Activated naive CD4-positive, alpha-beta T cell treated with anti-CD3 and anti-CD28 coated beads, Interleukin-2, amount 50 U/mL, for 16 hours (primary cell): ENCODE measurements around the gene ST6GALNAC3.
"Not testable (repeated sequence)": the region's sequence is repeated elsewhere in the genome, so short reads cannot be mapped to it uniquely, and the experiment has no call there.

Experiments used
- DNase-seq: peaks from one replicate; pipeline ENCODE4 v3.0.0-alpha.2; 2020

ST6GALNAC3 gene

DNA sequence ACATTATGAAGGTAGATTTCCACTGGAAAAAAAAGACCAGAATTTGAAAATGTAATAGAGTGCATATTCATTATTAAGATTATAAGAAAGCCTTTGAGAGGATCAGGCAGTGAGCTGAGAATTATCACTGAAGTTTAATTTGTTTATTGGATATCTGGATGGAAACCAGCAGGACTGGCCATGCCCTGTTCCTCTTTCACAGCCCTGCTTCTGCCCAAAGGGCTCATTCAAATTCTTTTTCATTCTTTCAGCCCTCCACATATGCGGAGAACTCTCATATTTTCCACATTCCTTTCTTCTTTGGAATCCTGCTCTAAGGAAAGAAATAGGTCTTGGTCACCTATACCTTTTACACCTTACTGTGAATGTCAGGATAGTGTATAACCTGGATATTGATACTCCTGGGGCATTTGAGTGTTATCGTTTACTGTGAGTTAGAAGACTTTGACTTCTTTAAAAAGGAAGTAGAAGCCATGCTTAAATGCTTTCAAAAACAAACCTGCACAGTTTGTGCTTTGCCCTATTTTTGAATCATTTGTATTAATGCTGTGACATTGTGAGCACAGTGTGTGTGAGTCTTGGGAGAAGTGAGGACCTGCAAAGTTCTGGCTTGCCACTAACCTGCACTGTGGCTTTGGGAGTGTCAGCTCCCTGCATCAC lies 35.5 kb downstream of the ST6GALNAC3 start:
- DNase-seq, result no peak

DNA sequence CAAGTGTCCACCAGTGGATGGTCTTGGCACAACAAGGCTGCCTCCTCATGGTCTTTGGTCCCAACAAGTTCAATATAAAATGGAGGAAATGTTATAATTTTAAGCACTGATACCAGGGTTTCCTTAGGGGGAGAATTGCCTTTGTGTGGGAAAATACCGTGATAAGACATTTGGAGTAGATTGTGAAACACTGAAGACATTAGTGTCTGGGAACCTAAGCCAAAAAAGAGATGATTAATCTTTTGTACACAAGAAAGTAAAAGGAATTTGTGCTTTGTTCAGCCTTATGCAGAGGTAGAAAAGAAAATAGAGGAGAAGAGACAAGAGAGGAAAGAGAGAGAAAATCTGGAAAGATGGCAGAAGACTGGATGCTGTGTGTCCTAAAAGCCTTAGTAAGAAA lies 36.1 kb downstream of the ST6GALNAC3 start:
- DNase-seq, result no peak

DNA sequence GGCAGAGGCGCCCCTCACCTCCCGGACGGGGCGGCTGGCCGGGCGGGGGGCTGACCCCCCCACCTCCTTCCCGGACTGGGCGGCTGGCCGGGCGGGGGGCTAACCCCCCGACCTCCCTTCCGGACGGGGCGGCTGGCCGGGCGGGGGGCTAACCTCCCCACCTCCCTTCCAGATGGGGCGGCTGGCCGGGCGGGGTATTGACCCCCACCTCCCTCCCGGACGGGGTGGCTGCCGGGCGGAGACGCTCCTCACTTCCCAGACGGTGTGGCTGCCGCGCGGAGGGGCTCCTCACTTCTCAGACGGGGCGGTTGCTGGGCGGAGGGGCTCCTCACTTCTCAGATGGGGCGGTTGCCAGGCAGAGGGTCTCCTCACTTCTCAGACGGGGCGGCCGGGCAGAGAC lies 37.8 kb downstream of the ST6GALNAC3 start:
- not testable (repeated sequence) for DNase-seq

DNA sequence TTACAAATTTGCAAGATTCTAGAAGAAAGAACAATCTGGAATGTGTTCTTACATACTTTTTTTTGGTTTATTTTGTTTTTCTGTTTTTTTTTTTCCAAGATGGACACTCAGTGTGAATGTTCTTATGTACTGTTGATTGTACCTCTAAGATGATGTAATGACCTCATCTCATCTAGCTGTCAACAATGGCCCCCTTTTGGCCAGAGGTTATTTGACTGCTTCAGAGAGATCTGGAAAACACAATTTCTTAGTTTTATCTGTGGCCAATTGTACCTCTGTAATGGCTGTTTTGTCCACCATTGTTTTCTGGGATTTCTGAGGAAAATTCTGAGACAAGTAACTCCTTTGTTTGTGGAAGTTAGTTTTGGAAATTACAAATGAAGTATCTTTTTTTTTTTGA lies 38.9 kb downstream of the ST6GALNAC3 start:
- DNase-seq, result no peak

DNA sequence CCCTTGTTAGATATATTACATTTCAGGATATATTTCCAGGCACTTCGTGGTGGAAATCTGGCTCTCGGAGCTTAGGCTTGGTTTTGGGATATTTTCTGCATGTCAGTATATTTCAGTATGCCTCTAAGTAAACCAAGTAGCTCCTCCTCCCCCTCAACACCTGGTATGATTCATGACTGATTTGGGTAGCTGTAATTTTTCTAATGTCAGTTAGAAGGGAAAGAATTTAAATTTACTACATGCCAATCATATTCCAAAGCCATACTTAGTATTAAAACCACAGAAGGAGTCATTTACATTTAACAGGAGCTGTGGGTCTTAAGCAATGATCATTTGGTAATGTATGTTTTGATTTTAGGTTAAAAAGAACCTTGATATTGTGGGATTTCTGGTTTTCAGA lies 40.6 kb downstream of the ST6GALNAC3 start:
- no peak for DNase-seq

DNA sequence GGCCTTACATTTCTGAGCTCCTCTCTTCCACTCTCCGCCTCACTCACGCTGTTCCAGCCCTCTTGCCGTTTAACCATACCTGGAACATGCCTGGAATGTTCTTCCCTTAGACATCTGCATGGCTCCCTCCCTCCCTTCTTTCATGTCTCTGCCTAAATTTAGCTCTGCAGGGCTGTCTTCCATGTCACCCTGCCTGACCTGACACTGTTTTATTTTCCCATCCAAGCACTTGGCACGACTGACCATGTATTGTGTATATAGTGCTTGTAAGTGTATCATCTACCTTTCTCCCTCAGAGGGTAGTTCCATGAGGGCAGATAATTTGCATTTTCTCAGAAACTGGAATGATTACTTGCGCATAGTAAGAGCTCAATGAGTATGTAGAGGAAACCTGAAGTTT lies 47.3 kb downstream of the ST6GALNAC3 start:
- no peak for DNase-seq

DNA sequence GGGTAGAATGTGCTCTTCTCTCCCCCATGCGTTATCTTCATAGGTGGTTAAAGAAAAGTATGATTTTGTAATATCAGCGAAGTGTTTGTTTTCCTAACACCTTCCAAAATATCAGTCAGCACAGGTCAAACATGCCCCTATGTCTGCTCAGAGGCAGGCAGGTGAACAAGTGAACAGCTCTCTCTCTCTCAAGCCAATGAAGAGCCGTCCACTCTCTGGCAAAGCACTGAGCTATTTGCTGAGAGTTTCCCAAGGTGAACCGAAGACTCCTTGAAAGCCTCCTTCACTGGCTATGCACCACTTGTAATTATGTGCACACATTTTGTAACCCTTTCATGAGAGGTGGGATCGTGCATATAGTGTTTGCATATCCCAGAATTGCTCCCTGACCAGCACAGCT lies 47.7 kb downstream of the ST6GALNAC3 start:
- no peak for DNase-seq

DNA sequence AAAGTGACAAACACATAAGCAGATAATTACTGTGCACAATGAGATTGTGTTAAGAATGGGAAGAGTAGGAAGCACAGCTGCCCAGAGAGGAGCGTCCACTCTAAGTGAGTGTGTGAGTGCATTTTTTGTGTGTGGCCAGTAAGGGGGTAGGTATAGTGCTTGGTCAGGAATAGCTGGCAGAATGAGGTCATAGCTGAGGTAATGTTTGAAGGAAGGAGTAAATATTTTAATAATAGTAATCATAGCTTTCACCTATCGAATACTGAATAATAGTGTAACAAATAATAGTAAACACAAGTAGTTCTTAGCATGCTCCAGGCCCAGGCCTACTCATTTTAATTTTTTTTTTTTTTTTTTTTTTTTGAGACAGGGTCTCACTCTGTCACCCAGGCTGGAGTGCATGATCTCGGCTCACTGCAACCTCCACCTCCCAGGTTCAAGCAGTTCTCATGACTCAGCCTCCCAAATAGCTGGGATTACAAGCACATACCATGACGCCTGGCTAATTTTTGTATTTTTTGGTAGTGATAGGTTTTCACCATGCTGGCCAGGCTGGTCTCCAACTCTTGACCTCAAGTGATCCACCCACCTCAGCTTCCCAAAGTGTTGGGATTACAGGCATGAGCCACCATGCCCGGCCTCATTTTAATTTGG lies 49.0 kb downstream of the ST6GALNAC3 start:
- not testable (repeated sequence) for DNase-seq

DNA sequence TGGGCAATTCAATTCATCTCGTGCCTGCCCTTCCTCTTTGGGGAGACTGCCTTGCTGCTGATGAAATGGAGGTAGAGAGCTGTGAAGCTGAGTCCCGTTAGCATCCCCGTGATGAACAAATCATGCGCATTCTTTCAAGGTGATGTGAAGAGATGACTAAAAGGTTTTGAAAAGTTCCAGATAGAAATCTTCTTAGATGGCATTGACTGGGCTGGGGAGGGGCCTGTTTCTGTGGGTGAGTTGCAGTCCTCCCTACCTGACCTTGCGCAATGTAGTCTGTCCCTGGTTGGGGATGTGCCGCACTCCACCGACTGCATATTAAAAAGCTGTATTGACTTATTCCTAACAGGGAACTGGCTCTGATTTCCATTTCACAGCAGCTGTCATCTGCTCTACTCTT lies 49.6 kb downstream of the ST6GALNAC3 start:
- no peak for DNase-seq

DNA sequence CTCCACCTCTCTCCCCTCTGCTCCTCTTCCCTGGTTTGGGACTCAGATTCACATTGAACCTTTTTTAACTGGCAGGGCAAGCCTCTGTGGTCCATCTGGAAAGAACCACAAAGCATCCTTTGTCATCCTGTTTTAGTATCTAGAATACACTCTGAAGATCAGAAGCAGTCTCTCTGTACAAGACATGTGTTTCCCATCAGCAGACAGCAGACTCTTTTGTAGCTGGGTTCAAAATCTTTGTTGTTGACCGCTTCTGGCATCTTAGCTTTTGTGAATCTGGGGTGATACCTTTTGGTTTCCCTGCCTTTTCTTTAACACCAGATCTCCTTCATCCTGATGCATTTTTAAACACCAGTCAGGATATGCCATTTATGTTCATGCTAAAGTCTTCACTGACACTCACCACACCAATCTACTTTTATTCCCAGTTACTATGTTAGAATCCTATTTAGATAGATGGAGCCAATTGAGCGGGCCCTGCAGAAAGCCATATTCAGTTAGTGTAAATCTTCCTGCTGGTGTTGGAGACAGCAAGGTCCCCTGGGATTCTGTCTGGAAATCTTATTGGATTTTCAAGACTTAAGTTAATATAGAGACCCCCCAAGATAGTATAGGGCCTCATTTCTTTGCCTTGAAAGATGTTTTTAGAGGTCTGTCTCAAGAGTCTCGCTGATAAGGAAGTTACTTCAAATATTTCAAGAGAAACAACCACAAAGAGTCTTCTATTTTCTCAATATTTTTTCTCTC lies 51.1 kb downstream of the ST6GALNAC3 start:
- no peak for DNase-seq

DNA sequence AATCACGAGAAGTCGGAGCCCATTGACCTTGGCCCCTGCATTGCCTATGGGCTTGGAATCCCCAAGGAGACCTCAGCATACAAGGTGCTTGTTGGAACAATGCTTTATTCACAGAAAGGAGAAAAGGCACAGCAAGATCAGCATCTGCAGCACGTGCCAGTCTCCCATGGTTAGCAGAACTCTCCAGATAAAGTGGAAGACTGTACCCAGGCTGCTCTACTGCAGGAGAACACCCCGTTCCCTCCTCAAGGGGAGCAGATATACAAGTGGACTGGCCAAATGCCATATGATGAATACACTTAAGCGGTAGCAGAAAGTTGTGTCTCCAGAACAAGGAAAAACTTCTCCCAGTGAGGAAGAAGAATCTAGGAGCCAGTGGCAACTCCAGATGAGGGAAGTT lies 53.5 kb downstream of the ST6GALNAC3 start:
- no peak for DNase-seq

DNA sequence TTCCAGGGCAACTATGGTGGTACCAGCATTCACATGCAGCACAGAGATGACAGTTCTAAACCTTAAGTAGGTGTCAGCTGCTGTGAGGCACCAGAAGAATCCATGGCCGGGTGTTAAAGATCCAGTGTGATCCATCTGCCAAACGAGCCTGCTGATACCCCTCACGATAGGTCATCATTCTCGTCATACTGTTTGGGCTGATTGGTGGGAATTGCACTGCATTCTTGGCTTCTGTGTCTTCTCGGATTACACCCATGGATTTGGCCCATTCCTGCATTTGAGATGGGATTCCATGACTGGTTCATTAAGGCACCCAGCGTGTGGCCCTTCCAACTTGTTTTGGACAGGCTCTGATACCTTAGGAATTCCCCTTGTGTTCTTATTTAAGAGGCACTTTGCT lies 55.2 kb downstream of the ST6GALNAC3 start:
- no peak for DNase-seq

DNA sequence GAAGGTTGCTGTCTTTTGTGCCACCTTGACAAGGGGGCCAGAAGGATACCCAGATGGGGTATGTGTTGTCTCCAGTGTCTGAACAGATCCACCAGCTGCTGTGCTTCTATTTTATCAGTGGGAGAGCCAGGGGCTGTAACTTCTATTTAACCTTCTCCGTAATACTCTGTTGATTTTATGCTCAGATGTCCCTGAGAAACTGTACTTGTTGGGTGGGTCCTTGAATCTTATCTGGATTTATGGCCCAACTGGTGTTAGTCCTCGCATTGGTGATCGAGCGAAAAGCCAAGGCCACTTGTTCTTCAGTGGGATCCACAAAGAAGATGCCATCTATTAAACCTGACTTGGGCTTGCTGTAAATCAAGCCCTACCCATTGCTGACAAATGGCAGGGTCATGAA lies 56.4 kb downstream of the ST6GALNAC3 start:
- no peak for DNase-seq

DNA sequence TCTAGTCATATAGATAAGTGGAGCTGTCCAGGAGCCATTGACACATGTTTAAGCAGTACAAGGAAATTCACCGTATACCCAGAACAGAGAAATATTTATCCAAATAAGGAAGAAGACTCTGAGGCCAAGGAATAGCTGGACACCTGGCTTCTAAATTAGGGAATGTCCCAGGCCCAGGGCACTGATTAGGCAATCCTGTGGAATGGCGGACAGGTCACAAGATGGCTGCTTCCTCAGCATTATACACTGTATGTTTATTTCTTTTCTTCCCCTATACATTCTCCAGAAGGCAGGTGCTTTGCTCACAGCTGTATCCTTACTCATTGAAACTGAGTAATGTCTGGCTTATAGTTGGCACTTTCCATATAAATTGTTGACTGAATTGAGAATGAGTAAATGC lies 59.4 kb downstream of the ST6GALNAC3 start:
- no peak for DNase-seq

DNA sequence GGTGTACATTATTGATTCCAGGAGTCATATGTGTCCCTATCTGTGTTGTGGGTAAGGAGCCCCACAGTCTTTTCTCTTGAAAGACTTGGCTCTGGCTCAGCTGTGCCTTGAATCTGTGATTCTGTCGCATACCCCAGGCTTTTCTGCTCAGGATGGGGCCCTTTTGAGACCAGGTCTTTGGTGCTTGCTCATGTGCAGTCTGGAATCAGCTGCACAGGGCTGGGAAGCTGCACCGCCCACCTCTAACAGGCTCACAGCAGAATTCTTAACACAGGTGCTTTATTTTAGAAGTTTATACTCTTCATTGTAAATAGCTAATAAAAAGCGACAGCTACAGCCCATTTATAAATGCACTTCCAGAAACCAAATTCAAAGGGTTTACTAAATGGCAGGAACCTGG lies 61.3 kb downstream of the ST6GALNAC3 start:
- DNase-seq, result no peak

DNA sequence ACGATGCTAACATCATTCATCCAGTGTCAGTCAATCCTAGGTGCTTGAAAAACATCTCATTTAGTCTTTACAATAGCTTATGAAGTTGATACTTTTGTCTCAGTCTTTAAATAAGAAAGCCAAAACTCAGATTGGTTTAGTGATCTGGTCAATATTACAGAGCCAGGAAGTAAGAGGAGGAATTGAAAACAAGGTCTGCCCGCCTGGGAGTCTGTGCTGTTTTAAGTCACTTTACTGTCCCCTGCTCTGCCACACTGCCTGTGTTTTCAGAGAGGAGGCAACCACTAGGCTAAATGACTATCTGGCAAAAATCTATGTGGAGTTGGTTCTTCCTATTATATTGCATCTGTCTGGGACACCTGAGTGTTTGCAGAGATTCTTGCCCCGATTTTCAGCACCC lies 62.3 kb downstream of the ST6GALNAC3 start:
- no peak for DNase-seq

DNA sequence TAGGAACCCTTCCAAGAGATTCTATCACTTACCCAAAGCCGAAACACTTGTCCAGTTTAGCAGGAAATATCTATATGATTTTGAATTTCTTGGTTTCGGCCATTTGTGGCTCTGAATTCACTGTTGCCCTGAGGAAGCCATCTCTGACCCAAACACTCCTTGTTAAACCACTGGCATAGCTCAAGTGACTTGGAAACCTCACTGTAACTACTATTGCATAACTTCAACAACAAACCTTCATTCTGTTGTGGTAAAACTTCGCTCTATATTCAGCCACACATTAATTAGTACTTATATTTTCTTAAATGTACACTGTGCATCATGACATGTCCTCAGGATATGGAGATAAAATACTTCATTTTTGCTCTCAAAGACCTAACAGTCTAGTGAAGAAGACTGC lies 63.2 kb downstream of the ST6GALNAC3 start:
- DNase-seq, result no peak

DNA sequence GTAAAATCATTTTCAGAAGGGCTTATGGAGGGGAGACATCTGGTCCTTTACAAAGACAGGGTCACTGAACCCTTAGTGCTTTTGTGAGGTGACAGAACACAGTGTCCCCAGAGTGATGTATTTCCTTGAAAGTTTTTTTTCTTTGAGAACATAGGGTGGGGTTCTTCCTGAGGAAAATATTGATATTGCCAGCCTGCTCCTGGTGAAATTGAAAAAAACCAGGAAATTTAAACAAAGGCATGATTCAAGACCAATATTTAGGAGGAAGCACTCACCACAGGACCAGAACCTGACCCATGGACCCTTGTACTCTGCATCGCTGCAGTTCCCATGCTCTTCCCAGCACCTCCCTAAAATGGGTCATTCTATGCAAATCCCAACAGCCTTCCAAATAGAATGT lies 63.7 kb downstream of the ST6GALNAC3 start:
- no peak for DNase-seq

DNA sequence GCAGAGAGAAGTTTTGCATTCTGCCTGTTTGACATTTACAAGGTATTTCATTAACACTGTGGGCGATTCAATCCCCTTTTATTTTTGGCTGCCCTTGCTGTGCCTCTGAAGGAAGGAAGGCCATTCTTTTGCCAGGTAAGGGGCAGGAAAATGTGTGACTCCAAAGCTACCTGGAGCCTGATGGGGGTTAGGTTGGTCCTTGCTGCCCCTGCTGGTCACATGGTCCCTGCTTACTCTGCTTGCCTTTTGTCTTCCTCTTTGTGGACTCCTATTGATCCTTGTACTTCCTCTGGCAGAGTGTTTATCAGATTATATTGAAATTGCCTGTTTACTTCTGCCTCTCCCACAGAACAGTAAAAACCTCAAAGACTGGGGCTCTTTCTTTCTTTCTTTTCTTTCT lies 65.7 kb downstream of the ST6GALNAC3 start:
- no peak for DNase-seq

DNA sequence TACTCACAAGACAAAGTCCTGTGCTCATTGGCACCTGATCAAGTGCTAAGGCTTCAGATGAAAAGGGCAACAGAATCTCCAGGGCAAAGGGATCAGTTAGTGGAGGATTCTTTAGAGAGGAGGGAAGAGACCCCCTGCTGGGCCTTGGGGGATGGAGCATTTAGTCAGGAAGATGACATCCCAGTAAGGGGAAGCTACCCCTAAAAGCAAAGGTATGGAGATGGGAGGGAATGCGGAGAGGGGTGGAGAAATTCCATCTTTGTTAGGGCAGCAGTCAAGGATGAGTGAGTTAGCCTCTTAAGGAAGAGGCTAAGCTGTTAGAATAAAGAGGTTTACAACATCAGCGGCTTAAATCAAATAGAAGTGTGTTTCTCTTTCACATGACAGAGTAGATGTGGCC lies 67.4 kb downstream of the ST6GALNAC3 start:
- DNase-seq, result no peak

DNA sequence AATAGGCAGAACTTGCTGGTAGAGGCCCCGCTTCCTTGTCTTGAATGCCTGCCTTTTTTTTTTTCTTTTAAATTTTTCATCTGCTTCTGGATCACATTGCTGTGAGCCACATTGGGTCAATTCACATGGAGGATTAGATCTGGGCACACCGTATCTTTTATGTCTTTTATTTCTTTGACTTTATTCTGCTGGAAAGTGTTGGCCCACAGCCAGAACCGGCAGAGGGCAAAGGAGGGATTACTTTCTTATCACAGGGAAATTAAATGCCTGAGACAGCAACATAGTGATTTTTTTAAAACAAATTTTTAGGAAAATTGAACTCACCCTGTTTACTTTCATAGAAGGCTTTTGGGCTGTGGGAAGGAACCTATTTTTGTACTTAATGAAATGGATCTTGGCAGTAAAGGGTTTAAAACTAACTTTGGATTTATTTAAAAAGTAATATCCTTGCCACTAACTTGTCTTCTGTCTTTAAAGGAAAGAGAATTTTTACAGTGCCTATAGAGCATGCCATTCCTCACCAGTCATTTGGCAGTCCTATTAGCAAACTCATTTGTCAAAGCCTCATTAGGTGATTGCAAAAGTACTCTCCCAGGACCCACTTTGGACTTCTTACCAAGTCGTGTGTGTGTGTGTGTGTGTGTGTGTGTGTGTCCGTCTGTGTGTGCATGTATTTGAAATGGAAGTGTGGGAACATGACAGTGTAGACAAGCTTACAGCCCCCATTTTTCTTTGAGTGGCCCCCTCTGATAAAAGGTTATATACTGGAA lies 68.4 kb downstream of the ST6GALNAC3 start:
- DNase-seq, result no peak

DNA sequence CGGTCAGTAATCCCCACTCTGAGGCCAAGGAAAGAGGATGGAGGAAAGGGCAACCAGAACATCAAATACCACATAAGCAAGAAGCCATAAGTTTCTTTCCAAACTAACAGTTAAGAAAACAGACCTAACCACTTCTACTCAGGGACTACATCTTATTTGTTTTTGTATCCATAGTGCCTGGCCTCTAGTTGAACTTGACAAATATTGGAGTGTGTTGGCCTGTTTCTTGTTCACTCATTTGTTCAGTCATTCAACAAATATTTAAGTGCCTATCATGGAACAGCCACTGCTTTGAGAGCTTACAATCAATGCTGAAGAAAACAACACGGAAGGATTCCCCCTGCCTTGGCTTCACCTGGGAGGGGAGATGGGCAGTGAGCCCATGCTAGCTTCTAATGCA lies 69.7 kb downstream of the ST6GALNAC3 start:
- DNase-seq, result no peak

DNA sequence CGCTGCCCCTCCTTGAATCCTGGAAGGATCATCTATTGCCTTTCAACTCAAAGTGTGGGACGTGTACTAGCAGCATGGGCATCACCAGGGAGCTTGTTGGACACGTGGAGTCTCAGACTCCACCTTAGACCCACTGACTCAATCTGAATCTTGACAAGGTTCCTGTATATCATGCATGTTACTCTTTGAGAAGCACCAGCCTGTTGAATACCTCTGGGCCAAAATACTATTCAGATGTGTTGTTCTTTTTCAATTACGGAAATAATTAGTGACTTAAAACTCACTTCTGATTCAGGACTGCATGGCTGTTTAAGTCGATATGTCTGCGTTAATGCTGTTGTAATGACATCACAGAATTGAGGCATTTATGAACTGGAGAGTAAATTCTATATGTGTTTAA lies 70.8 kb downstream of the ST6GALNAC3 start:
- DNase-seq, result no peak

DNA sequence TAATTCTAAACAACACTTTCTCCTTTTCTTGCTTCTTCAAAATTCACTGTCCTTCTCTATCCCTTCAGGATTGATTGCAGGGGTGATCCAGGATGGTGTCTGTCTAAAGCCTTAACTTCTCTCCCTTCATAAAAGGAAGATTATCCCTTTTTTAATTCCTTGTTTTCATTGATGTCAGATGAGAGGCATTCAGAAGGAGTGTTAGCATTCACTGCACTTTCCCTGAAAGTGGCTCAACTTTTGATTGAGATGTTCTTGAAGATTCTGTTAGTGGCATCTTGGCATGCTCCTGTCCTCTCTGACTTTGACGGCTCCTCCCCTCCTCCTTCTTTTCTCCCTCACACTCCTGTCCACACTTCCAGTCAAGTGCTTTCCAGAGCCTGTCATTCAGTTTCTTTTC lies 71.6 kb downstream of the ST6GALNAC3 start:
- no peak for DNase-seq
